HPDE6-E6E7 (cell line): ENCODE measurements around the gene AEBP2.
"Not testable (repeated sequence)": the region's sequence is repeated elsewhere in the genome, so short reads cannot be mapped to it uniquely, and the experiment has no call there.

Source experiments
- DNase-seq: peaks from one replicate; pipeline ENCODE4 v3.0.0; 2011; ENCODE audit warnings: missing footprints; ENCODE audit errors: extremely low spot score

AEBP2 gene

DNA sequence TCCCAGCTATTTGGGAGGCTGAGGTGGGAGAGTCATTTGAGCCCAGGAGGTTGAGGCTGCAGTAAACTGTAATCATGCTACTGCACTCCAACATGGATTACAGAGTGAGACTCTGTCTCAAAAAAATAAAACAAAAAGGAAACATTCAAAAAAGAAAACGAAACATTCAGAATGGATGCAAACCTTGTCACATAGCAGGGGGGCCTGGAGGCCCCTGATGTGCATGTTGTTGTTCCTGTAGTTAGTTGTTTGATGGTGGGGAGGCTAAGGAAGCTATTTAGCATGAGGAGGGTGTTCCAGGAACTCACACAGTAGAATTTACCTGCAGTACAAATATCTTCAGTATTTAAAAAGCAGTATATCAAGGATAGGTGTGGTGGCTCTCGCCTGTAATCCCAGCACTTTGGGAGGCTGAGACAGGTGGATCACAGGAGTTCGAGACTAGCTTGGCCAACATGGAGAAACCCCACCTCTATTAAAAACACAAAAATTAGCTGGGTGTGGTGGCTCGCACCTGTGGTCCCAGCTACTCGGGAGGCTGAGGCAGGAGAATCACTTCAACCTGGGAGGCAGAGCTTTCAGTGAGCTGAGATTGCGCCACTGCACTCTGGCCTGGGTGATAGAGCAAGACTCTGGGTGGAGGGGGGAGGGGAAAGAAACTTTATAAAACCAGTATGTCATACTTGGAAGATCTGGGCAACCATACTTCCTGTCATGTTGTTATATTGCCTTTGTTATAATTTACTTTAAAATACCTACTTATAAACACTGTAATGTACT lies 17.6 kb upstream of the AEBP2 start:
- DNase-seq = no peak

DNA sequence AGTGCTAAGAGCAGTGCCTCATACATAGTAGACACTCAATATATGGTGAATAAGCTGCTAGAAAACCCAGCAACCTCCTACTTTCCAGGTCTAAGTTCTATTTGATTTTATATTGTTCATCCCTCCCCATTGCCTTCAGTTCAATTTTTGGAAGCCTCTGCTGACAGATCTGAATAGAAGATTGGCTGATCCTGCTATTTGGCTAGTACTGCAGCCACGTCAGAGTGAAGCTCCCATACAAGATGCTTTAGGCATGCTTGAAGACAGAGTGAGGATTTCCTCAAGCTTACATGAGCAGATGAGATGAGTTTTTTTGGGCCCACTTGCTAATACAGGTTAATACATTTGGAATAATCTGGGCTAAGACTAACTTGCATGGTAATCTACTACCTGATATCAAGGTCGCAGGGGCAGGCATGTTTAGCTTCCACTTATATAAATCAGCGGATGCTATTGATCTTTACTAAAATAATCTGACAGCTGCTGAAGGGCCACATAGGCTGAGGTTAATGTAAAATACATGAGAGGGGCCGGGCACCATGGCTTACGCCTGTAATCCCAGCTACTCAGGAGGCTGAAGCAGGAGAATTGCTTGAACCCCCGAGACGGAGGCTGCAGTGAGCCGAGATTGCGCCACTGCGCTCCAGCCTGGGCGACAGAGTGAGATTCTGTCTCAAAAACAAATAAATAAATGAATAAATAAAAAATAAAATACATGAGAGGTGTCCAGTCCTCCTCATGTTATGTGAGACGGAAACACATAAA lies 15.9 kb upstream of the AEBP2 start:
- DNase-seq = no peak

DNA sequence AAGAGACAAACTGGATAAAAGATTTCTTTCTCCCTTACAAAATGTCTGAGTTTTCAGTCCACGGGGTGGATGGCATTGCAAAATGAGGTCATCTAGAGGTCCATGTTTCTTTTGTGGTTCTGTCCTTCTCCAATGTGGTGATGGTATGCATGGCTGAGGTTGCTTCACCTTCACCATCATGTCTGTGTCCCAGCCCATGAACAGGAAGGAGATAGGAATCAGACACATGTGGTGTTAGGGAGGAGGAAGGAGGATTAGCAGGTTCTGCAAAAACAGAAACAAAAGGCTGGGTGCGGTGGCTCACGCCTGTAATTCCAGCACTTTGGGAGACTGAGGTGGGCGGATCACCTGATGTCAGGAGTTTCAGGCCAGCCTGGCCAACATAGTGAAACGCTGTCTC lies 11.0 kb upstream of the AEBP2 start:
- no peak for DNase-seq

DNA sequence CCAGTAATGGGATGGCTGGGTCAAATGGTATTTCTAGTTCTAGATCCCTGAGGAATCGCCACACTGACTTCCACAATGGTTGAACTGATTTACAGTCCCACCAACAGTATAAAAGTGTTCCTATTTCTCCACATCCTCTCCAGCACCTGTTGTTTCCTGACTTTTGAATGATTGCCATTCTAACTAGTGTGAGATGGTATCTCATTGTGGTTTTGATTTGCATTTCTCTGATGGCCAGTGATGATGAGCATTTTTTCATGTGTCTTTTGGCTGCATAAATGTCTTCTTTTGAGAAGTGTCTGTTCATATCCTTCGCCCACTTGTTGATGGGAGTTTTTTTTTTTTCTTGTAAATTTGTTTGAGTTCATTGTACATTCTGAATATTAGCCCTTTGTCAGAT lies 9.8 kb upstream of the AEBP2 start:
- not testable (repeated sequence) for DNase-seq

DNA sequence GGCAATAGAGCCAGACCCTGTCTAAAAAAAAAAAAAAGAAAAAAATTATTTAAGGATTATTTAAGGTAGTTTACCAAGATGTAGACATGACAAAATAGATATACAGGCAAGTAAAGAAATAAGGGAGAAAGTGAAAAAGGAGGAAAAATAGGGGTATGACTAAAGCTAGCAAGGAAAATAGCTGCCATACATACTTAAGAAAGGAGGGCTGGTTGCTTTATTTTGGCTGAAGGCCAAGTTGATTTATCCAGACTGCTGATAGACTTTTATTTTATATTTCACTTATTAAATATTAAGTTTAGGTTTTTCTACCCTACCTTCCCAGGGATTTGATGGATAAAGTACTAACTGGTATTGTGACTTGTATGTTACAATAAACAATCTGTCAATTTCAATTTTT lies 8.3 kb upstream of the AEBP2 start:
- no peak for DNase-seq

DNA sequence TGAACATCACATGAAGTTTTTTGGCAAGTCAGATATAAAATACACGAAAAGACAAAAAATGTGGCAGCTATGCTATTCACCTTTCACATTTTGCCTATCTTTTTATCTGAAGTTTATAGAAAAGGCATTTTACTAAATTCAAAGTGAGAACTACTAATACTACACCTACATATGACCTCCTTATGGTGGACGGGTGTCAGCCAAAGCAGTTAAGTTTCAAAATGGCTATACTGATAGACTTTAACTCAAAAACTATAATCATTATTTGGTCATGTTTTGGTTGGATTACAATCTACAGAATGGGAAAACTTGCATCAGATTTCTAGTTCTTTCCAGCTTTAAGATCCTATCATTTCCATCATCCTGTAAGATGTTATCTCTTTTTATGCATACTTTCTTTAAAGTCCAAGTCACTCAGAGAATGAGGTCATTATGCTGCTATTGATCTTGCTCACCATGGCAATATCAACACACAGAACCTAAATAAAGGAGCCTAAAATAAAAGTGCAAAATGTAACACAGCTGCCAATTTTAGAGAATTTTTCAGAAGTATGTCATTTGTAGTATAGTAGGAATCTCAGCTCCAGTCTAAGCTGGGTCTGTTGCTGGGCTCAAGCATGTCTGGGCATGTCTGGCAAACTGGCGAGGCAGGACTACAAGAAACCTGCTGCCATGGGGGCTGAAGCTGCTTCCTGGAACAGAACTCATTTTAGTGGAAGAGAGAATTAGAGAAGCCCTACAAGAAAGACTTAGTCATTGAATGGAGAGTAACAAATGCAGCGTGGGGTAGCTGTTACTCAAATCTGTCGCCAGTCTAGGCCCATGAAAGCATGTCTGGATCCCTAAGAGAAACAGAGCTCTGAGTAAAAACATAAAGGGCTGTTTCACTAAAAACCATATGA lies 7.6 kb upstream of the AEBP2 start:
- DNase-seq = peak; percentile 93

DNA sequence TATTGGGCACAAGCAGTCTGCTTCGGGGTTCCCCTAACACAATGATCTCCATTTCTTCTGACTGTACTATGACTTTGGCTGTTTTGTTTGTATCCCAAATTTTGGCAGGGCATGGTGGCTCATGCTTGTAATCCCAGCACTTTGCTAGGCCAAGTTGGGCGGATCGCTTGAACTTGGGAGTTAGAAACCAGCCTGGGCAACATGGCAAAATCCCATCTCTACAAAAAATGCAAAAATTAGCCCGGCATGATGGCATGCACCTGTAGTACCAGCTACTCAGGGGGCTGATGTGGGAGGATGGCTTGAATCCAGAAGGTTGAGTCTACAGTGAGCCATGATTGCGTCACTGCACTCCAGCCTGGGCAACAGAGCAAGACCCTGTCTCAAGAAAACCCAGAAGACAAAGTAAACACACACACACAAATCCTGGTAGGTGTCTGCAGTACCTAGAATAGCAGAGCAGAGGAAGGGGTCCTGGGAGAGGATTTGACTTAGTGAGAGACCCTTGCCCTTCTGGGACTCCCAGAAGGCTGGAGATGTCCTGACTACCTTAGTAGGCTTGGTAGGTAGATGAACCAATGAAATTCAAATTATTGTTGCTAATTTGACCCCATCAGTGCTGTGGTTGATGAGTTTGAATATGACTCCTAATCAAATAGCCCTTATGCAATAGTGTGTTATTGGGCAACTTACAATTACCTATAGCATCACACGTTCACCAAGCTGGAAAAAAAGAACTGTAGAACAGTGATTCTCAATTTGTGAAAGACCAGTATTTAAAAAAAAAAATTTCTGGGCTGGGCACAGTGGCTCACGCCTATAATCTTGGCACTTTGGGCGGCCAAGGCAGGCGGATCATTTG lies 6.8 kb upstream of the AEBP2 start:
- no peak for DNase-seq

DNA sequence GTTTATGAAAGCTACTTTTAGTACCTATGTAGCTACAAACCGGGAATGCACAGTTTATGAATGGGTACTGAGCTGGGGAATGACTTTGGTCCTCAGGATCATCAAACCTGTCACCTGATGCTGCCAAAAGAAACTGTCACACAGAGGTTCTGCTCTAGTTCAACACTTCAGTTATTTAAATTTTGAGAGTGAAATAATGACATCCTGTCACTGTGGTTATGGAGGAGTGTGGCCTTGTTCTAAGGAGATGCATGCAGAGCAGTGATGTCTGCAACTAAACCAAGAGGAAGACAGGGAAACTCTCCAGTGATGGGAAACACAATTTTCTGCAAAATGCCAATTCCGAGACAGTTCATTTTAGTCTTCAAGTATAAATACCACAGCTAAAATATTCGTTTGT lies 4.8 kb upstream of the AEBP2 start:
- DNase-seq = no peak

DNA sequence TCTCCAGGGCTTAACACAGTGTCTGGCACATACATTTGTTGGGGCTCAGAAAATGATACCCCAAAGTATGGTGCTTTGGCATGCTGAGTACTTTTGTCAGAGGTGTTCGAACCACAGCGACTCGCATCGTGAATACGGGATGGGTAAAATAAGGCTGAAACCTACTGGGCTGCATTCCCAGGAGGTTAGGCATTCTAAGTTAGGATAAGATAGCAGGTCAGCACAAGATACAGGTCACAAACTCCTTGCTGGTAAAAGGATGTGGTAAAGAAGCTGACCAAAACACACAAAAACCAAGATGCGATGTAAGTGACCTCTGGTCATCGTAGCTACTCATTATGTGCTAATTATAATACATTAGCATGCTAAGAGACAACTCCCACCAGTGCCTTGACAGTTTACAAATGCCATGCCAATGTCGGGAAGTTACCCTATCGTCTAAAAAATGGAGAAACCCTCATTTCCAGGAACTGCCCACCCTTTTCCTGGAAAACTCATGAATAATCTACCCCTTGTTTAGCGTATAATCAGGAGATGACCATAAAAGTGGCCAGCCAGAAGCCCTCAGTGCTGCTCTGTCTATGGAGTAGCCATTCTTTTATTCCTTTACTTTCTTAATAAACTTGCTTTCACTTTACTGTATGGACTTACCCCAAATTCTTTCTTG lies 3.3 kb upstream of the AEBP2 start:
- no peak for DNase-seq

DNA sequence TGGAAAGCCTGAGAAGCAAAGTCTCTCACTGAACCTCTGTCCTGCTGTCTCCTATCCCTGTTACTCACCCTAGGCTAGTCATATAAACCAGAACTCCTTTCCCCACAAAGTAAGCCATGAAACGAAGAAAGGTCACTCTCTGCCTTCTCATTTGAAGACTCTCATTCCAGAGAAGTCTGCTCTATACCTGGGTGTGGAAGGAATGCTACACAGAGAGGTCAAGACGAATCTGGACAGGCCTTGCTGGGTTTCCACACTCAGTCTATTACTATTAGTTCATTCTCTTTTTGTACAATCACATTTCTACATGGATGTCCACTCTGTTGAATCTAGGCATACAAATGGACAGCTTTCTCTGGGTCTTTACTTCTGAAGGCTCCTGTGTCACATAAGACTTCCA lies 2.4 kb upstream of the AEBP2 start:
- no peak for DNase-seq

DNA sequence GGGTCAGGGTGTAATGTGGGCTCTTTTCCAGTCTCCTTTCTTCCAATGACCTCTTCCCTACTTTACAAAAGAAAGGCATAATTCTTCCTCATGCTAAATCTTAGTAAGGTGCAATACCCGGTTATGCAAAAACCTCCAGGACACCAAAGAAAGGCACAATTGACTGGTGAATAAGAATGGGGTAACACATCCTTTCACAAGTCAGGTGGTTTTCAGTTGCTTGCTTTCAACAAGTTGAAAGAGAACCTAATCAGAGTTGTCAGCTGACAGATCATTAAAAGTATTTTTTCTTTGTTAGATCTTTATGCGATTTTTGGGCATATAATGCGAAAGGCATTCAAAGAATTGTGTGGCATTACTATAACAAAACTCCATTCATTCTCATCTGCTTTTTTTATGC lies 1.3 kb upstream of the AEBP2 start:
- no peak for DNase-seq

DNA sequence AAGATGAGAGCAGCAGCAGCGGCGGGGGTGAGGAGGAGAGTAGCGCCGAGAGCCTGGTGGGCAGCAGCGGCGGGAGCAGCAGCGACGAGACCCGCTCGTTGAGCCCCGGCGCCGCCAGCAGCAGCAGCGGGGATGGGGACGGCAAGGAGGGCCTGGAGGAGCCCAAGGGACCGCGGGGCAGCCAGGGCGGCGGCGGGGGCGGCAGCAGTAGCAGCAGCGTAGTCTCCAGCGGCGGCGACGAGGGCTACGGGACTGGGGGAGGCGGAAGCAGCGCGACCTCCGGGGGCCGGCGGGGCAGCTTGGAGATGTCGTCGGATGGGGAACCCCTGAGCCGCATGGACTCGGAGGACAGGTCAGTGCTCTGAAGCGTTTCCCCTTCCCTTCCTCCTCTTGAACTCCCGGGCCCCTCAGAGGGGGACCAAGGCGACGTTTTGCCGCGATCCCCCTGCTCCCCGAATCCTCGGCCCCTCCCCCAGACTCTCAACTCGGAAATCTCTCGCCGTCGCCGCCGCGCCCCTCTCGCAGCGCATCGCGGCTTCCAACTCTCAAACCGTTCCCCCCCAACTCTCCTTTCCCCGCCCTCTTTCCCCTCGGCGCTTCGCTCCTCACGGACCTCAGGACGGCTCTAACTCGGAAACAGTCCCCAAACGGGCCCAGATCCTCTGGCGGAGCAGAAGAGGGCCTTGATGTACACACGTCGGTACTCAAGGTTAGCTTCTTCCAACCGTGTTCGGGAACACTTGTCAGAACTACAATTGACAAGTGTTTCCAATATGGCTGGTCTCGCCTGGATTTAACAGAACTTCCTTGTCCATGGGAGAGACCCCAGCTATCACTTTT lies 947 bp downstream of the AEBP2 start:
- no peak for DNase-seq

DNA sequence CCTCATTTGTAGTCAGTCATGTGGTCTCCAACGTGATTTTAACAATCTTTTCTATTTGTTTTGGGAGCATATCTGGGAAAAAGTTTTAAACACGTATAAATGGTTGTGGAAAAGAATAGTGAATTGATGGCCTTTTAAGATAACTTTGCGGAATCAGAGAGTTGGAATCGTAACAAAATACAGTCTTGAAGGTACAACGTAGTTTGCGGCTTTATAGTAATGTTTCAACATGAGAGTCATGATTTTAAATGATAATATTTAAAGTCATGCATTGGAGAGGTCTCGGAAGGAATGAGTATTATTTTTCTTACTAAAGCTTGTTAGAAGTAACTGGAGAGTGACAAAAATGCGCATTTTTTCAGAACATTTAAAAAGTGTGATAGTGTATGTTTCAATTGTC lies 1.6 kb downstream of the AEBP2 start:
- no peak for DNase-seq

DNA sequence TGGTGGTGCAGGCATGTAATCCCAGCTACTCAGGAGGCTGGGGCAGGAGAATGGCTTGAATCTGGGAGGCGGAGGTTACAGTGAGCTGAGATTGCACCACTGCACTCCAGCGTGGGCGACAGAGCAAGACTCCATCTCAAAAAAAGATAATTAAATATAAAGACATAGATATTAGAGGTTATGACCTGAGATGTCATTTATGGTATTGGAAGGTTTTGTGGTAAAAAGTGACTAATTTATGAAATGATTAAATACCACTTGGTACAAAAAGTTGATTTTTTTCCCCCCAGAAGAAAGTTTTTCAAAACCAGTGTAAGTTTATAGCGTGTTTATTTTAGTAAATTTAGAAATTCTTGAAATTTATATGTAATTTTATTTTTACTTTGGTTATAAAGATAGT lies 4.3 kb downstream of the AEBP2 start:
- no peak for DNase-seq

DNA sequence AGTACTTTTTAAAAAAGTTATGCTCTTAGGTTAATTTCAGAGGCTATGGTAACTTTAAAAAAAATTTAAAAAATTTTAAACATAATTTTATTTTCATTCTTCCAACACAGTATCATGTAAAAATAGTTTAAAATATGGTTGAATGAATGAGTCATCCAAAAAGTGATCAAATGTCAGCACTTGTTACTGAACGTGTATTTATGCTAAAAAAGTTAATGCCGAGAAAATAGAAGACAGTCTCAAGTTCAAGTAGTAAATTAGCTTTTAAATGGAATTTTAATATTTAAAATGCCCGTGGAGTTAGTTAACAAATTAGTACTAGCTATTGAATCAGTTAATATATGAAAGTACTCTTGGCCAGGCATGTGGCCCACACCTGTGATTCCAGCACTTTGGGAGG lies 4.8 kb downstream of the AEBP2 start:
- no peak for DNase-seq

DNA sequence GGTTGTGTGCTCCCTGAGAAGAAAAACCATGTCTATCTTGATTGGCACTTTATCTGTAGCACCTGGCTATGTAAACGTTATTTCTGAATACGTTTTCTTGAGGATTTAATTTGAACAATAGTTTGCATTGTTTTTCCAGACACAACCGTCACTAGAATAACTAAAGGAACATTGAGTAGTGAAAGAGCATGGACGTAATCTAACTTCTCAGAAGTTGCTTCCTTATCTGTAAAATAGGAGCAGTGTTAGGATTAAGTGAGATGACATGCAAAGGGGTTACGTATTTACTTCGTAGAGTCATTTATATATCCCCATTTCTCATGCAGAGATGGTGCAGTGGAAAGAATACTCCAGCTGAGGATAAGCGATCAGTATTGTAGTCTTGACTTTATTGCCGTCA lies 8.1 kb downstream of the AEBP2 start:
- no peak for DNase-seq

DNA sequence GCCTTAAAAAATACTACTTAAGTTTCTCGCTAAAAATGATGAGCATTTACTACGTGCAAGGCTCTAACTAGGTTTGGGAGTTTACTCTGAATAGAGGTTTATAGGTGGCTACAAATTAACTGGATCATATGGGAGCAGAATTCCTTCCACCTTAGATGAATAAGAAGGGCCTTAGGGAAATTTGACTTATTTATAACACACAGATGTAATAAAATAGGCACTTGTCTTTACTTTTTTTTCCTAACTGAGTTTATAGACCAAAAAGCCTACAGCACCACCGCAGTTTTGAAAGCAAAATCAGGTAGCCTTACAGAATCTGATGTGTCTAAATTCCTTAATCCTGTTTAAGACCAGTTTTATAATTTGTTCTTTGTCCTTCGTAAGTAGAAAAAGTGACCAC lies 10.5 kb downstream of the AEBP2 start:
- no peak for DNase-seq

DNA sequence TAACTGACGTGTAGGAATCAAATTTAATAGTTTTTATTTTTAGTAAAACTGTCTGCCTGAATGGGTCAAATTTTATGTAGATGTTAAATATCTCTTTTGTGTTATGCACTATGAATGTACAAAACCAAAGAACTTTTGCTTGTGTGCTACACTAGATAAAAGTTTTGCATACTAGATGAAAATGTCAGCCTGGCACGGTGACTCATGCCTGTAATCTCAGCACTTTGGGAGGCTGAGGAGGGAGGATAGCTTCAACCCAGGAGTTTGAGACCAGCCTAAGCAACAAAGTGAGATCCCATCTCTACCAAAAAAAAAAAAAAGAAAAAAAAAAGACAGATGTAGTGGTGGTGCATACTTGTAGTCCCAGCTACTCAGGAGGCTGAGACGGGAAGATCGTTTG lies 11.1 kb downstream of the AEBP2 start:
- DNase-seq = no peak

DNA sequence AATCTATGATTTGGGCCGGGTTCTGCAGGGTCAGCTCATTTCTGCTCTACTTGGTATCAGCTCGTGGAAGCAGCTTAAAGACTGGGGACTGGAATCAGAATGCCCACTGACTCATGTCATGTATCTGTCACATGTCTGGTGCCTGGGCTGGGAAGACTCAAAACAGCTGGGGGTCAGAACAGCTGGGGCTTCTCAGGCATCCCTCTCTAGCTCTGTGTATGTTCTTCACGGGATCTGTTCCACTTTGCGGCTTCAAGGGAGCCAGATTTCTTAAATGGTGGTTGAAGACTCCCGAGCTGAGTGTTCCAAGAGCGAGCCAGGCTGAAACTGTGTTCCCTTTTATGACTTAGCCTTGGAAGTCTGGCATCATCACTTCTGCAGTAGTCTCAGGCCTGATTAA lies 11.9 kb downstream of the AEBP2 start:
- no peak for DNase-seq

DNA sequence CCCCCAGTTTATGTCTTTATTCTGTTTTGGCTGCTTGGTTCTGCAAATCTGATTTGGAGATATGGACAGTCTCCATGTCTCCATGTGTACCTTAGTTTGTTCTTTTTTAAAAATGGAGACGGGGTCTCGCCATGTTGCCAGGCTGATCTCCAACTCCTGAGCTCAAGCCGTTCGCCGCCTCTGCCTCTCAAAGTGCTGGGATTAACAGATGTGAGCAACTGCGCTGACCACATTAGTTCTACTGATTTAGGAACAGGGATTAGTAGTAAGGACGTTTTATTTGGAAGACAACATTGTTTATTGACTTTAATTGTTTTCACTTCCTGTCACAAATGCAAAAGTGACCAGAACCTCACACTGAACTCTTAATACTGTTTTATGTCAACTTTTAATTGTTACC lies 14.7 kb downstream of the AEBP2 start:
- DNase-seq = no peak
